Right renal cortex interstitium (tissue), 3 donors: ENCODE results near the gene PJVK. TPM values are rescaled to one million over a fixed set of nuclear protein-coding genes. Genes with fewer than 3 reads are reported as not detected.
"Not testable (repeated sequence)": the region's sequence is repeated elsewhere in the genome, so short reads cannot be mapped to it uniquely, and the experiment has no call there.

Experiments
- DNase-seq, 3 donors: peaks; one replicate each; pipeline ENCODE4 v3.0.0-alpha.2; 2013; ENCODE audit warnings: low read depth in 3 of 3, low spot score in 2 of 3
- polyA plus RNA-seq, 3 donors: library from polyadenylated mRNA; unstranded; fragments of 120-200 nt; gene quantifications; one replicate each; pipeline ENCODE4 v1.2.1, GENCODE V29; 2013; ENCODE audit not compliant: insufficient read length in 3 of 3

Gene PJVK
- 10 to 100 TPM in 1 of 3 donors, 1 to 10 TPM in 2; 8.3 to 11.3 (median 8.8) TPM for polyA plus RNA-seq

GRCh38 chr2:178450774-178451525 is at the start of gene PJVK, which contains the start of gene PRKRA:
TSS of gene PJVK (plus strand) at chr2:178451378. CDS start at chr2:178453410, 2,032 bp downstream.
TSS of gene PRKRA (minus strand) at chr2:178451175. CDS start at chr2:178451030, 145 bp downstream.
- peak; percentile 94 to 95 (median 95) for DNase-seq

- no peak for DNase-seq
Observed at GRCh38 chr2:178401994-178402437, 49.2 kb upstream of the PJVK start.

- no peak for DNase-seq
Observed at GRCh38 chr2:178403671-178404306, 47.4 kb upstream of the PJVK start.

- no peak for DNase-seq
Observed at GRCh38 chr2:178404368-178404767, 46.8 kb upstream of the PJVK start.

GRCh38 chr2:178409261-178409660 is 41.9 kb upstream of the PJVK start:
- no peak for DNase-seq

GRCh38 chr2:178412047-178412446 is 39.1 kb upstream of the PJVK start:
- DNase-seq = no peak

GRCh38 chr2:178412453-178412852 is 38.7 kb upstream of the PJVK start:
- not testable (repeated sequence) for DNase-seq

- peak; percentile 66 to 74 (median 67) for DNase-seq
Observed at GRCh38 chr2:178413472-178414265, 37.5 kb upstream of the PJVK start.

- peak; percentile 83 to 85 (median 84) for DNase-seq
Observed at GRCh38 chr2:178414266-178415247, 36.6 kb upstream of the PJVK start.

- DNase-seq = no peak
Observed at GRCh38 chr2:178415979-178416378, 35.2 kb upstream of the PJVK start.

- DNase-seq = no peak
Observed at GRCh38 chr2:178417916-178418315, 33.3 kb upstream of the PJVK start.

GRCh38 chr2:178418426-178418825 is 32.8 kb upstream of the PJVK start:
- no peak for DNase-seq

GRCh38 chr2:178419123-178419522 is 32.1 kb upstream of the PJVK start:
- DNase-seq = no peak

- no peak for DNase-seq
Observed at GRCh38 chr2:178420463-178420999, 30.6 kb upstream of the PJVK start.

- no peak for DNase-seq
Observed at GRCh38 chr2:178422097-178422496, 29.1 kb upstream of the PJVK start.

GRCh38 chr2:178423746-178424145 is 27.4 kb upstream of the PJVK start:
- not testable (repeated sequence) for DNase-seq

GRCh38 chr2:178425255-178425827 is 25.8 kb upstream of the PJVK start:
- DNase-seq = no peak

- no peak for DNase-seq
Observed at GRCh38 chr2:178426388-178426787, 24.8 kb upstream of the PJVK start.

- DNase-seq = no peak
Observed at GRCh38 chr2:178427458-178427857, 23.7 kb upstream of the PJVK start.
